HepG2 (cell line): Measurements from ENCODE around the gene NBEAL1.

Source experiments
- ATM ChIP-seq: fragments of 450-650 bp; IDR thresholded peaks from 2 replicates; pipeline ENCODE4 v1.7.1; 2017; ENCODE audit warnings: mild to moderate bottlenecking, borderline replicate concordance
- BHLHE40 ChIP-seq: IDR thresholded peaks from 2 replicates; pipeline ENCODE4 v1.6.1; 2011; ENCODE audit warnings: low read length, improper control_type of control experiment
- CTCF ChIP-seq: sonication (generic); formaldehyde crosslinking; IDR thresholded peaks from 2 replicates; pipeline ENCODE4 v1.5.0; 2020; ENCODE audit warnings: mild to moderate bottlenecking, missing genetic modification reagents, moderate library complexity
- E2F2 ChIP-seq: sonication (generic); formaldehyde crosslinking; IDR thresholded peaks from 2 replicates; pipeline ENCODE4 v1.4.0; 2020; ENCODE audit warnings: missing genetic modification reagents, borderline replicate concordance
- IRF1 ChIP-seq: sonication (generic); formaldehyde crosslinking; IDR thresholded peaks from 2 replicates; pipeline ENCODE4 v1.4.0; 2020; ENCODE audit warnings: low read depth, mild to moderate bottlenecking, missing genetic modification reagents
- NFE2L2 ChIP-seq: fragments of 150-350 bp; IDR thresholded peaks from 2 replicates; pipeline ENCODE4 v1.6.1; 2014; ENCODE audit warnings: low read length
- TAF1 ChIP-seq: sonication (generic); formaldehyde crosslinking; IDR thresholded peaks from 2 replicates; pipeline ENCODE4 v1.4.0; 2020; ENCODE audit warnings: missing genetic modification reagents
- ZNF335 ChIP-seq: sonication (generic); formaldehyde crosslinking; IDR thresholded peaks from 2 replicates; pipeline ENCODE4 v1.4.0; 2020; ENCODE audit warnings: missing genetic modification reagents
- ZNF549 ChIP-seq: sonication (generic); formaldehyde crosslinking; IDR thresholded peaks from 2 replicates; pipeline ENCODE4 v1.5.0; 2020; ENCODE audit warnings: missing genetic modification reagents
- ZNF557 ChIP-seq: sonication (generic); formaldehyde crosslinking; IDR thresholded peaks from 2 replicates; pipeline ENCODE4 v1.4.0; 2020; ENCODE audit warnings: missing genetic modification reagents

GRCh38 chr2:202989749-202990148, 24.9 kb upstream of the NBEAL1 start:
- TF ChIP-seq NFE2L2 = no peak
- TF ChIP-seq BHLHE40 = no peak
- TF ChIP-seq CTCF (CRISPR knock-in tag) = no peak
- no peak for TF ChIP-seq ZNF557 (CRISPR knock-in tag)
- no peak for TF ChIP-seq ATM
- TF ChIP-seq E2F2 (CRISPR knock-in tag) = no peak
- TF ChIP-seq TAF1 (CRISPR knock-in tag) = no peak
- TF ChIP-seq ZNF335 = no peak
- TF ChIP-seq ZNF549 (CRISPR knock-in tag) = no peak
- no peak for TF ChIP-seq IRF1
